MCF 10A (cell line): ENCODE data around the gene TBX2. TPM values are rescaled to one million over a fixed set of nuclear protein-coding genes. Genes with fewer than 3 reads are reported as not detected.

Experiments used
- BruUV-seq: library from RNA; stranded (reverse); fragments of 400-500 nt; replicated peaks from 2 replicates; lab custom pipeline; 2021; lab: Mats Ljungman, UMichigan
- CTCF ChIA-PET: fragments of 300-600 bp; sonication (Branson Sonifier 250); formaldehyde crosslinking; extraction: SDS; loops from one replicate; lab custom pipeline; 2021; ENCODE audit warnings: antibody characterized with exemption, inconsistent platforms; lab: Yijun Ruan, JAX
- POLR2A ChIA-PET: fragments of 300-600, 350-650 bp; sonication (Branson Sonifier 250); formaldehyde crosslinking; extraction: SDS; loops from one replicate; lab custom pipeline; 2020; ENCODE audit warnings: antibody characterized with exemption, inconsistent platforms; lab: Yijun Ruan, JAX
- DNase-seq: peaks from one replicate; pipeline ENCODE4 v3.0.0-alpha.2; 2018; ENCODE audit not compliant: unreplicated experiment
- H3K27ac Mint-ChIP-seq: one replicate; pipeline ENCODE4 v1.8.0; 2022; ENCODE audit warnings: mild to moderate bottlenecking, low read depth, mixed read lengths; ENCODE audit not compliant: unreplicated experiment
- H3K27me3 Mint-ChIP-seq: one replicate; pipeline ENCODE4 v1.8.0; 2022; ENCODE audit warnings: mixed read lengths; ENCODE audit not compliant: insufficient read depth, unreplicated experiment
- H3K36me3 Mint-ChIP-seq: one replicate; pipeline ENCODE4 v1.8.0; 2022; ENCODE audit warnings: mild to moderate bottlenecking, moderate library complexity, mixed read lengths; ENCODE audit not compliant: insufficient read depth, unreplicated experiment
- H3K4me1 Mint-ChIP-seq: one replicate; pipeline ENCODE4 v1.8.0; 2022; ENCODE audit warnings: mixed read lengths; ENCODE audit not compliant: insufficient read depth, unreplicated experiment
- H3K4me3 Mint-ChIP-seq: one replicate; pipeline ENCODE4 v1.8.0; 2022; ENCODE audit warnings: mild to moderate bottlenecking, moderate library complexity, mixed read lengths; ENCODE audit not compliant: unreplicated experiment
- H3K9me3 Mint-ChIP-seq: one replicate; pipeline ENCODE4 v1.8.0; 2022; ENCODE audit warnings: mixed read lengths; ENCODE audit not compliant: unreplicated experiment
- intact Hi-C: fragments of 100-400 bp; cut with micrococcal nuclease; formaldehyde crosslinking; loops from 2 replicates; pipeline ENCODE4 v1.14.1; 2022
- total RNA-seq: library from RNA; stranded (reverse); gene quantifications from 2 replicates; pipeline ENCODE4 v1.2.3, GENCODE V29; 2022
- TF ChIP-seq, protein P1 (sequence below): fragments of 200-600 bp; IDR thresholded peaks from one replicate; pipeline ENCODE4 v1.8.0; 2022; ENCODE audit warnings: antibody characterized with exemption, mild to moderate bottlenecking; ENCODE audit not compliant: unreplicated experiment

TBX2 gene
- total RNA-seq, 1 experiment from 2014 or later, result 1.5 TPM

DNA sequence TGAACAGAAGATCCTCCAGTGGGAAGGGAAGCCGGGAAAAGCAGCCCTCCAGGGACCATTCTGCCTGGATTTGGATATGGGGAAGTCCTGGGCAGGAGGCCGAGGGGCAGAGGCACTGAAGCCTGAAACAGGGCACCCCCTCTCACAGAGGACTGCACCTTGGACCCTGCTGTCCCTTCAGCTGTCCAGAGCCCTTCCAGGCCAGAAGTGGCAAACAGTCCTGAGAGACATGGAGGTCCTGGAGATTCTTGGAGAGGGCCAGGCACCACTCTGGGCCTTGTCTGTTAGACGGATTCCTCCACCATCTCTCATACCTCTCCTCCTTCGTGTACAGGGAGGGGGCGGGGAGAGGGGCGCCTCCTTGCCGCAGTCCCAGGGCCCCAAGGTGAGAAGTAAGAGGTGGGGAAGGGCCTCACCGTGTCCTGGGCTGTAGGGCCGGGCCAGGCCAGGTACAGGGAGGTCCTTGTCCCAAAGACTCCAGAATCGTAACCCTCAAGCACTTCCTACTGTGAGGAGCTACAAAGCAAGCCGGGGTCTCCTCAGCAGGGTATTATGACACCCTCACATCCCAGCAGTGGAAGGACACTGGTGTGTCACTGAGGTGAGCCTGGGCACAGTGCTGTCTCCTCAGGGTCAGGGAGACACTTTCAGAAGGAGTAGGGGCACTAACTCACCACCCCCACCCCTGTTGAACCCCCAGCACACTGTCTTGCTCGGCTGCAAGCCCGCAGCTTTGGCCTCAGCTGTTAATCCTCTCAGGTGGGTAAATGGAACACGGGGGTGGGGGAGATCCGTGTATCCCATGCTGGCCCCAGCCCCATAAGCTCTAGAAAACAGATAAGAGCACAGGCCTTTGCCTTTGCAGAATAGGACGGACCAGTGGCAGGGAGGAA is 16.6 kb upstream of the TBX2 start:
- Mint-ChIP-seq H3K4me1 (no peaks in the 10 kb centered on the region), H3K27me3 (no peaks in the 10 kb centered on the region), H3K9me3 (no peaks in the 10 kb centered on the region), H3K4me3 (no peak overlapping the region), H3K36me3 (no peaks in the 10 kb centered on the region), H3K27ac (no peak overlapping the region)
- BruUV-seq, result no TSS peak
- intact Hi-C loops, result no loop called here
- TF ChIP-seq, protein P1, sequence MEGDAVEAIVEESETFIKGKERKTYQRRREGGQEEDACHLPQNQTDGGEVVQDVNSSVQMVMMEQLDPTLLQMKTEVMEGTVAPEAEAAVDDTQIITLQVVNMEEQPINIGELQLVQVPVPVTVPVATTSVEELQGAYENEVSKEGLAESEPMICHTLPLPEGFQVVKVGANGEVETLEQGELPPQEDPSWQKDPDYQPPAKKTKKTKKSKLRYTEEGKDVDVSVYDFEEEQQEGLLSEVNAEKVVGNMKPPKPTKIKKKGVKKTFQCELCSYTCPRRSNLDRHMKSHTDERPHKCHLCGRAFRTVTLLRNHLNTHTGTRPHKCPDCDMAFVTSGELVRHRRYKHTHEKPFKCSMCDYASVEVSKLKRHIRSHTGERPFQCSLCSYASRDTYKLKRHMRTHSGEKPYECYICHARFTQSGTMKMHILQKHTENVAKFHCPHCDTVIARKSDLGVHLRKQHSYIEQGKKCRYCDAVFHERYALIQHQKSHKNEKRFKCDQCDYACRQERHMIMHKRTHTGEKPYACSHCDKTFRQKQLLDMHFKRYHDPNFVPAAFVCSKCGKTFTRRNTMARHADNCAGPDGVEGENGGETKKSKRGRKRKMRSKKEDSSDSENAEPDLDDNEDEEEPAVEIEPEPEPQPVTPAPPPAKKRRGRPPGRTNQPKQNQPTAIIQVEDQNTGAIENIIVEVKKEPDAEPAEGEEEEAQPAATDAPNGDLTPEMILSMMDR, result no peak
- ChIA-PET POLR2A (interaction anchor here (0.7 kb wide), 1 partner anchor 60 kb away, joined by 3 read pairs; no protein-coding TSS in a partner anchor), CTCF (interaction anchor here (0.7 kb wide), 1 partner anchor 97 kb away, joined by 3 read pairs; no protein-coding TSS in a partner anchor)
- DNase-seq, result no peak

DNA sequence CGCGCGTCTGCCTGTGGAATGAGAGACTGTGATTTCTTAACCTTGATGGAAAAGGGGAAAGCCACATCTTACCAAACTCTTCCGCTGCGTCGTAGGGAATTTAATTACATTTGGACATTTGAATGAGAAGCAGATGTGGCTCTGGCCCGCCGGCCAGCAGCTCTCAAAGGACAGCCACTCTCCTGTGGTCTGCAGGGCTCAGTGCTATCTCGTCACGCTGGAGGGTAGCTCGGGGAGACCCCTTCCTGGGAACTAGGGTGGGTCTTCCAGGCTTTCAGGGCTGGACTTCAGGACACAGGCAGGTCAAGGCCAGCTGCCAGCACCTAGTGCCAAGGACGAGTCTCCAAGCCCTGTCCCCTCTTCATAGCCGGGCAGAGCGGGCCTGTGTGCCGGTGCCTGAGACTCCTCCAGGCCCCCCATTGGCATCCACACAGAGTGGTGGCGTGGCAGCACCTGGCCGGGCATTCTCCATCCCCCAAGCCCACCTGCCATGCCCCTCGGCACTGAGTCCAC is 15.9 kb upstream of the TBX2 start:
- no peak for DNase-seq
- Mint-ChIP-seq H3K27me3 (no peaks in the 10 kb centered on the region), H3K27ac (no peak overlapping the region), H3K4me1 (no peaks in the 10 kb centered on the region), H3K36me3 (no peaks in the 10 kb centered on the region), H3K4me3 (no peak overlapping the region), H3K9me3 (no peaks in the 10 kb centered on the region)
- intact Hi-C loops, result no loop called here
- TF ChIP-seq, protein P1, result no peak
- ChIA-PET CTCF (interaction anchor here (0.7 kb wide), 1 partner anchor 96 kb away, joined by 3 read pairs; no protein-coding TSS in a partner anchor), POLR2A (interaction anchor here (0.7 kb wide), 1 partner anchor 60 kb away, joined by 3 read pairs; no protein-coding TSS in a partner anchor)
- no TSS peak for BruUV-seq

DNA sequence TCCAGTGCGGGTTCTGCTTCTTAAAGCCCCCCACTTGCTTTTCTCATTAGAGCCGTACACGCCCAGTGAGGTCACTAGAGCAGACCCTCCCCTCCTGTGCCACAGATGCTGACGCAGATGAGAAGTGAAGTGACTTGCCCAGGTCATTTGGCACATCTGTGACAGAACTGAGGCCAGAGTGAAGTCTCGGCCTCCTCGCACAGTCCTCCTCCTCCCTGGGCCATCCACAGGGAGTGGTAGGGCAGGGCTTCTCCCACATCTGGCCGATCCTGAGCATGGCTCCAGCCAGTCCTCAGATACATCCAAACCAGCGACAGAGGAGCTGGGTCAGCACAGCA is 15.3 kb upstream of the TBX2 start:
- POLR2A ChIA-PET, result no interaction called here
- Mint-ChIP-seq H3K36me3 (no peaks in the 10 kb centered on the region), H3K9me3 (no peaks in the 10 kb centered on the region), H3K4me1 (no peaks in the 10 kb centered on the region), H3K4me3 (no peak overlapping the region), H3K27ac (no peak overlapping the region), H3K27me3 (no peaks in the 10 kb centered on the region)
- no TSS peak for BruUV-seq
- CTCF ChIA-PET, result no interaction called here
- TF ChIP-seq, protein P1, result no peak
- no peak for DNase-seq
- intact Hi-C loops, result no loop called here
